Right lung (tissue), 5 donors: ENCODE data around the gene ARAP1. TPM values are rescaled to one million over a fixed set of nuclear protein-coding genes. Genes with fewer than 3 reads are reported as not detected.

Source experiments
- DNase-seq, 2 donors: peaks; one replicate each; pipeline ENCODE4 v3.0.0-alpha.2; 2013
- polyA plus RNA-seq, 5 donors: library from polyadenylated mRNA; unstranded; fragments of 120-200 nt; gene quantifications; one replicate each; pipeline versions ENCODE4 v1.2.1 to v1.2.3, GENCODE V29; 2013; ENCODE audit warnings: inconsistent platforms in 1 of 5, low replicate concordance in 1 of 5; ENCODE audit not compliant: insufficient read length in 5 of 5, insufficient read depth in 1 of 5

Gene ARAP1
- polyA plus RNA-seq, 5 donors: 66.9 to 107 (median 89.0) TPM

DNA sequence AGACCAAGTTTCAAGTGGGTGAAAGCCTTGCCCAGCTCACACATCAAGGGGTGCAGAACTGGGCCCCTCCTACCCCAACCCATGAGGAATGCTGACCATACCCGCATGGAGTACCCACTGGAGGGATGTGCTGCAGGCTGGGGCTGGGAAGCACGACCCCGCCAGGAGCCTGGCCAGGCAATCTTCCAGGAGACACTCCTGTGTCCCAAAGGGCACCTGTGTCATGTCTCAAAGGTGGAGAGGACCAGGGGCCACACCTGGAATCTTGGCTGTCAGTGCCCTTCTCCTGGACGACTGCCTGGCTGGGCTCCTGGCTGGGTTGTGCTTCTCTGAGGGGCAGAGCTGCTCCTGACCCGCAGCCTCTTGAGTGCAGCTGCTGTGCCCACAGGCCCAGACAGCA lies 6.7 kb downstream of the ARAP1 start:
- DNase-seq: no peak

DNA sequence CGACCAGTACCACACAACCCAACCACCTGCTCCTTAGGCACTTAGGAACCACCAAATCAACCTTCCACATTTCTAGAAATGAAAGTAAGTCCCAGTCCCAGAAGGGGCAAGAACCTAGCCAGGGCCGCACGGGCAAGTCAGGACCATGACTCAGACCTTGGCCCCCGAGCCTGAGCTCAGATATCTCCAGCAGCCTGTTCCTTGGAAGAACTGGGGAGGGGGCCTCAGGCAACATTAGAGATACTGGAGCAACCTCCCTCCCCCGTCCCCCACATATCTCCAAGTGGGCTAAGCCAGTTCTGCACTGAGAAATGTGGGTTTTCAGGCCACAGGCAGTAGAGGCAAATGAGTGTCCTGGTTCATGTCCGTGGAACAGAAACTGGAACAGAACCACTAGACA lies 7.7 kb downstream of the ARAP1 start:
- DNase-seq: no peak

DNA sequence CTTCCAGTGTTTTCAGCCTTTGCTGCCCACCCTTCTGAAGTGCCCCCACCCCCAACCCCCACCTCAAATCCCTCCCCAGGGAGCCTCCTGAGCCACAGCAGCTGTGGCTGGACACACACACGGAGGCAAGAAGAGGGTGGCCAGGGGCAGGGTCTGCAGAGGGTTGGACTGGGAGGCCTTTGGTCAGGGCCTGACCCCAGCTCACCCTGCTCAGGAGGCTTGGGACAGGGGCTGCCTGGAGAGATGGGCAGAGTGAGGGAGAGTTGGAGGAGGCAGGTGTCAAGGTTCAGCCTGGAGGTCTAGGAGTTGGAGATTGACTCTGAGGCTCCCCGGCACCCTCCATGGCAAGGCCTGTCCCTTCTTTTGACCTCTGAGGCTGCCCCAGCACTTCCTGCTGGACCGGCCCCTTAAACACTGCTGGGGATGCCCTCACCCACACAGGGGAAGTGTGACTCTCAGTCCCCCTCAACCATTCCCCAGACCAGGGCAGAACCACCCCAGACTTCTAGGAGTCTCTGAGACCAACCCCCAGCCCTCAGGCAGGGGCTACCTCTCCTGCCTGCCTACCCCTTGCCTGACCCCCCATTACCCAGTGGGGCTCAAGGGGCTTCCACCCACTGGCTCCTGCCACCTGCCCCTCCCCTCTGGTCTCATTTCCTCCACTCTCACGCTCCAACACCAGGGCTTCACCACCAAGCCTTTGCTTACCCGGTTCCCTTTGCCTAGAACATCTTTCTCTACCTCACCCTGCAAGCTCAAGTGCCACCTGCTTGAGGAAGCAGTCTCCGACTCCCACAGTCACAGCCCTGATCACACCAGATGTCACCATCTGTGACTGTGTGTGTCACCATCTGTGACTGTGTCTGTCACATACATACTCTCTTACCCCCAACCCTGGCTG lies 8.6 kb downstream of the ARAP1 start:
- no peak for DNase-seq

DNA sequence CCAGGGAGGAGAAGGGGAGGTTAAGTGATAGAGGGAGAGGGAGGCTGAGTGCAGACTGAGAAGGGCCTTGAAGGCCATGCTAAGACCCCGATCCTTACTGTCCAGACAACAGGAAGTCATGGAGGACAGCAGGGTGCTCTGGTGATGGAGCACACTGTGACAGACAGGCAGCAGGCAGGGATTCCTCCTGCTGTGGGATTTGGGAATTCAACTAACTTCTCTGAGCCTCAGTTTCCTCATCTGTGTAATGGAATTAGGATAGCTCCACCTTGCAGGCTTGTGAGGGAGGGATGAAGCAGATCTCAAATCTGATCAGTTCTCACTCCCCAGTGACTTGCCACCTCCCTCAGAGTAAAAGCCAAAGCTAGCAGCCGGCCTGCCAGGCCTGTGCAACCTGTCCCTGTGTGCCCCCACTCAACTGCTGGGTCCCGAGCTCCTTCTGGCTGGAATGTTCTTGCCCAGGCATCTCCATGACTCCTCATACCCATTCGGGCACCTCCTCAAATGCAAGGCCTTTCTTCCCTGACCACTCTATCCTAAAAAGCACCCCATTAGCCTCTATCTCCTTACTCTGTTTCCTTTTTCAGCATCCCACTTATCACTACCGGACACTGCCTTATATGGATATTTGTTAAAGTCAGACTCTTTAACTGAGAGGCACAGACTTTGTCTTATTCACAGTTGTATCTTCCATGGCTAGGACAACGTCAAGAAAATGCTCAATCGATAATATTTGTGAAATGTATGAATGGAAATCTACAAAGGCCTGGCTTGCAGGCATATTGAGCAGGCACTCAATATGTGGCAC lies 9.5 kb downstream of the ARAP1 start:
- DNase-seq: no peak

DNA sequence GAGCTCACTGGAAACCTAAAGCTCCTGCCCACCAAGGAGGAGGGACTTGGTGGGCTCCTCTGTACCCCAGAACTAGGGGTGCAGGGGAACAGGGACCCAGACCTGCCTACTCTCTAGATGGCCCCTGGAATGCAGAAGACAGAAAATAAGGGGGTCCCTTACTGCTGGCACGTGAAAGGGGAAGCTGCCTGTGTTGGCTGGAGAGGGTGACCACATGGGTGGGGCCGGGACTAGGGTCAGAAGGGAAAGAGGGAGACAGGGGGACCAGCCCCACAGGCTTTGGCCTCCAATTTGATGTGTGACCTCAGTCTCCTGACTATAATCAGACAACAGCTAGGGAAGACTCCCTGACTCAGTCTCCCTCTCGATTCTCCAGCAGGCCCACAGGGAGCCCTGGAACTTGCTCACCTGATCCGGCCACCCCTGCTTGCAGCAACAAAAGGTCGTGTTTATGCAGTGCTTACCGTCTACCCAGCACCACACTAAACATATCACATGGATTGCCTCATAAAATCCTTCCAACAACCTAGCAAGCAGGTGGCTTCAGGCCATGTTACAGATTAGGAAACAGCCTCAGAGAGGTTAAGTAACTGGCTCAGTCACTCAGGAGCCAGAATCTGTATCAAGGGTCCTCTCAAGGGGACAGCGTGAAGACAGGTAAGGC lies 10.2 kb downstream of the ARAP1 start:
- DNase-seq: no peak

DNA sequence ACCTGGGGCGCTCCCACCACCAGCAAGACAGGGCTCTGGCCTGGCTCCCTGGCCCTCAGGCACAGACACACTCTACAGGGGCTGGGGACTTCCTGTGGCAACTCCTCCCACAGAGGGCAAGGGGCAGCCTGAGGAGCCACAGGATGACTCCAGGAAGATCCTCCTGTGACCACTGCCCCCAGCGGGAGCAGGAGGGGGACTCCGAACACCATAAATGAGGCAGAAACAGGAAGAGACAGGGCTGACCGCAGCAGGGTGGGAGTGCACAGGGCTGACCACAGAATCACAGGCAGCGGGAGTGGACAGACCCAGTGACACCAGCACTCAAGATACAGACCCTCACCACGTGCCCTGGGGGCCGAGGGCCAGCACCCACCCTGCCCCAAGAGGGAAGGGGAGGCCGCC lies 10.8 kb downstream of the ARAP1 start:
- no peak for DNase-seq

DNA sequence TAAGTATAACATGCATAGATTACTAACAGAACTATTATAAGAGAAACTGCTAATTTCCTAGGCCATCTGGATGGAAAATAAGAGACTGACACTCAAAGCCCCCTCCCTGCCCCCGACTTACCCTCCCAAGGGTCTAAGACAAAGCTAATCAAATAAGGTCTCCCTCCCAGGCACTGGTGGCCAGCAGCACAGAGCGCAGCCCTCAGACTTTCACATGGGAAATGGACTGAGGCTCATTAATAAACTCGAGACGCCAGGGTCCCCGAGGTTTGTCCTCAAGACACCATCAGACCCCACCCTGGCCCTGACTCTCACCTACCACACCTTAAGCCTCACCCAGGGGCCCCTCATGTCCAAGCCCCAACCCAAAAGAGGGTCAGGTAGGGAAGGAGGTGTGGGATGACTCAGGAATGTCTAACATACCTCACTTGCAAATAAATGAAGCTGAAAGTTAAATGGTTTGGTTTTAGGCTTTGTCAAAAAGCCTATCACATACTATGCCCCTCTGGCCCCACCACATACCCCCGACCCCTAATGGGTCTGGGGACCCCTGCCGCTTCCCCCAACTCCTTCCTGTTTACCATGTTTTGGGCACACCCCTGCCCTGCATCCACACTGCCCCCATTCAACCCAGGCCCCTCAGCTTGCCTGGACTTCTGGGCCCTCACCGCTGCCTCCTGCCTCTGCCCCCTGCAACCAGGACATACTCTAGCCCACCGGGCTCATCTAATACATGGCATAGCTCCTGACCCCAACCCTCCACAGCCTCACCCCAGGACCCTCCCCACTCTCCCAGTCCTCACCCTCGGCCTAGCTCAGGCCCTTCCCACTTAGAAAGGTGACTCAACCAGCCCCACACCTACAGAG lies 11.4 kb downstream of the ARAP1 start:
- no peak for DNase-seq

DNA sequence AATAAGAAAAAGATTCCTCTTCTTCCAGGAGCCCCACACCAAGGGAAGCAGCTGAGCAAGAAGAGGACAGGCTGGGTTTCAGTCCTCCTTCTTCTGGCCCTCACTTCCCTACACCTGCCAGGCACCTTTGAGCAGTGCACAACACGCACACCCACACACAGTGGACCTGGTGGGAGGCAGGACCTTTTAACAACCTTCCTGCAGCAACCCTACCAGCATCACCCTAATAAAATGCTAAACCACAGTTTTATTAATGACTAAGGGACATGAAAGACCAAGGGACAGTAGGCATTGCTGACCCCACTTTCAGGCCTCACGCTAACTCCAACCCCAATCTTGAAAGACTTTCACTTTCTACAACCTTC lies 12.2 kb downstream of the ARAP1 start:
- no peak for DNase-seq

DNA sequence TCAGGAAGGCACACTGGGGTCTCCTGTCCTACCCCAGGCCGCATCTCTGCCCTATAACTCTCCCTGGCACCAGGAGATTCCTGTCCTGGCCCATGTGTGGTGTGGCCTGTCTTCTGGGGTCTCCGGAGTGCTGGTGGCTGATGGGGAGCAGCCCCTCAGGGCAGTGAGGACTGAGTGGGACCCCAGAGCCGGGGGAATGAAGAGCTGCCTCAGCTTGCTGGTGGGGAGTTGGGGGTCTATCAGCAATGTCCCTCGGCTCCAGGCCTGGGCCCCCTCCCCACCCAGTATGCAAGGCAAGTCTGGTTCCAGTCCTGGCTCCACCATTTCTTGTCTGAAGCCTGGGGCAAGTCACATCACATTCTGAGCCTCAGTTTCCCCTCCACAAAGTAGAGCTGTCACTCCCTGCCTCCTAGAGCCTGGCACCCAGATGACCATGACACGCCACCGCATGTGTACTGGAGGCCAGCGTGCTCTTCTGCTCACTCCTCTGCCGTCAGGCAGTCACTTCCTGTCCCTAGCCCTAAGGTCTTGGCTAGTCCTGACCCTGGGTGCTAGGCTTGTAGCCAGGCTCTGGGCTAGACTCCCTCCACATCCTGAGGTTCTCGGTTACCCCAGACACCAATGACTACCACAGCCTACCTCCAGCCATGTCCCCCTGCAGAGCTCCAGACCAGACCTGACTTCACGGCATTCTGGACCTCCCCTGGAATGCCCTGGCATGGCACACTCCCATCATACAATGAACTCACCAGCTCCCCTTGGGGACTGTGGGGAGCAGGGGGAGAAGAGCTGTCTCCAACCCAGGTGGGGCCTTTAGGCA lies 12.8 kb downstream of the ARAP1 start:
- no peak for DNase-seq

DNA sequence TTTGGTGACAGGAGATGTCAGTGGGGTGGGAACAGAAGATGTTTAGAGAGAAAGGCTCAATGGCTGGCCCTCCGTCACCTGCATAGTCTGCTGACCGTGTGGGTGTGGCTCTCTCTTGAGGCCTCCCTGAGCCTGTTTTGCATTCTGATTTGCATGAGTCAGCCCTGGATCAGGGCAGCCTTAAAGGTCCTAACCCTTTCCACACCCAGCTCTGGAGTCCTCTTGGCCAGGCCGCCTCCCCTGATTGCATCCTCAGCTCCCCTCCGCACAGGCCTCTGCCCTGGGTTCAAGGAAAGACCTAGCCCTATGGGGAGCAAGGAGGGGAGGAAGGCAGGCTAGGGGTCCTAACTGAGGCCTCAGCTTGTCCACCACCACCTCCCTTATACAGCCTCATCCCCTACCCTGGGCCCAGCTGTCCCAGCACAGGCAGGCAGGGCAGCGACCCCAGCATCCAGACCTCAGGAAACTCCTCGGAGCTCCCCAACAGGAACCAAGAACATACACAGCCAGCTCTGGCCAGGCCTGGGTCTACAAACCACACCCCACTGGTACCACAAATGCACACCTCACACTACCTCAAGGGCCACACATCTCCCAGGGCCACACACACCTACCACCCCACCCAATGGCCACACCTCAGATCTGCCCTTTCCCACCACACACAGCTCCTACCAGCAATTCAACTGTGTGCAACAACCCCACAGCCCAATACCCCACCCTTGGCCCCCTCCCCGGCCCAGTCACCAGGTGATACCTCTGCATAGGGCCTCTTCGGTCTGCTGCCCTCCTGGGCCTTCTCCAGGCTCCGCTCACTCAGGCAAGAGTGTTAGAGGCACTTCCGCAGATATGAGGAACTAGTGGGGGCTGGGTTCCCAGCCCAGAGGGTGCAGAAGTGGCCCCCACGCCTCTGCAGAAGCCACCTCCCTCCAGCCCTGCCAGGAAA lies 13.7 kb downstream of the ARAP1 start:
- no peak for DNase-seq

DNA sequence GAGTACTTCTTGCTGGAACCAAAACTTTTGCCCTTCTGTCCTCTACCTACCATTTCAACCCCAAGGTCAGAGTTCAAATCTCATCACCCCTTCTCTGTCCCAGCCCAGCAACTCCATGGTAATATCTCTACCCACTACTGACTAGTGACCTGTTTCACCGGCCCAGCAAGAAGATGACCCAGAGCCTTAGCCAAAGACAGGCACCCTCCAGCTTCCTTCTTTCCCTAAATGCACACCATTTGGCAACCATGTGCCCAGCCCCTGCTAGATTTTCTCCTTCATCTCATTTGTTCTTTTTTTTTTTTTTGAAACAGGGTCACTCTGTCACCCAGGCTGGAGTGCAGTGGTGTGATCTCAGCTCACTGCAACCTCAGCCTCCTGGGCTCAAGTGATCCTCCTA lies 14.9 kb downstream of the ARAP1 start:
- no peak for DNase-seq

DNA sequence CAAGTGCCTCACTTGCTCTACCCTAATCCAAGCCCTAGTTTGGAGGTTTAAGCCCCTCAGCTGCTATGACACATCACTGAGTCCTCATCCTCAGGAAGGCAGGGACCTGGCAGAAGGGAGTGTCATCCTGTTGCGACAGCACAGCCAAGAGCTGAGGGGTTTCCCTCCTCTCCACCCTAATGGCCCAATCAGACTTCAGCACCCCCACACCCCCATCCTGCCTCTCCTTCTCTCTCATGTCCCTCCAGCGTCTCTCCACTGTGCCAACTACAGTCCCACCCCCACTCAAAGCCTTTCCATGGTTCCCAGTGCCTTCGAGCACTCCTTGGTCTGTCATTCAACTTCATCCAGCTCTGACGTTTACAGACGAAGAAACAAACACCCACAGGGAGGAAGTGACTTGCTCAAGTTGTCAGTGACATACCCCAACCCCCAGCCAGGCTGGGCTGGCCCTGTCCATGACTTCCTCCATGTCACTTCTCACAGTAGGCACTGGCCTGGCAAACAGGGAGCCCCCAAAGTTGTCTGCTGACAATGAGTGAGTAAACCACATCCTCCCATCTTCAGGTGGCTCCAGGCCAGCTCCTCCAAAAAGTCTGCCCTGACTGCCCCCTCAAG lies 15.6 kb downstream of the ARAP1 start:
- no peak for DNase-seq

DNA sequence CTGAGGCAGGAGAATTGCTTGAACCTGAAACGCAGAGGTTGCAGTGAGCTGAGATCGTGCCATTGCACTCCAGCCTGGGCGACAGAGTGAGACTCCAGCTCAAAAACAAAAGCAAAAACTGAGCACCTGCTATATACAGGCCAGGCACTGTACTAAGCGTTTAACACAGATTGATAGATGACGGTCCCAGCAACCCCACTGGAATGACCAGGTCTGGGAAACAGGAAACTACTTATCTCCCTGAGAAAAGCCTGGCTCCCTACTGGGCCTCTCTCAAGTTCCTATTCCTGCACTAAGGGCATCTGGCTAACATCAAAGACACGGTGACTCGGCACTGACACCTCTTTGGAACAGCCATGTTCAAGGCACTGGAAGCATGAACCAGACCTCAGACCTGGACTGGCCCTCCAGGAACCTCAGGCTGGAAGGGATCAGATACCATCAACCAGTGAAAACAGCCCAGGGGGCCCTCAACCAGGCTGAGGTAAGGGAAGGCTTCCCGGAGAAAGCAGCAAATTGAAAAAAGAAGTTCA lies 16.6 kb downstream of the ARAP1 start:
- no peak for DNase-seq

DNA sequence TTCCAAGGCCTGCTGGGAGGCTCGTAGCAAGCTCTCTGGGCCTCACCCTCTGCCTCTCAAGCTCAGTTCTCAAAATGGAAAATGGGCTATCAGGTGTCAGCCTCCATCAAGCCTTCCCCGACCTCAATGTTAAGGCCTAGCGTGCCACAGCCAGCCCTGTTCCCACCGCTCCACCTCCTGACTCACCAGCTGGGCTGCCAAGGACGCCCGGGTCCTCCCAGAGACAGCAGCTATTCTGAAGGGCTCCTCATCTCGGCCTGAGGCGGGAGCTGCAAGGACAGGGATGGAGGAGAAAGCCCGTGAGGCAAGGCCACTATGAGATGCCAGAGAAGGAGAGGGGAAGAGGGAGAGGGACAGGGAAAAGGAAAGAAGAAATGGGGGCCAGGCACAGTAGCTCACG lies 19.9 kb downstream of the ARAP1 start:
- no peak for DNase-seq

DNA sequence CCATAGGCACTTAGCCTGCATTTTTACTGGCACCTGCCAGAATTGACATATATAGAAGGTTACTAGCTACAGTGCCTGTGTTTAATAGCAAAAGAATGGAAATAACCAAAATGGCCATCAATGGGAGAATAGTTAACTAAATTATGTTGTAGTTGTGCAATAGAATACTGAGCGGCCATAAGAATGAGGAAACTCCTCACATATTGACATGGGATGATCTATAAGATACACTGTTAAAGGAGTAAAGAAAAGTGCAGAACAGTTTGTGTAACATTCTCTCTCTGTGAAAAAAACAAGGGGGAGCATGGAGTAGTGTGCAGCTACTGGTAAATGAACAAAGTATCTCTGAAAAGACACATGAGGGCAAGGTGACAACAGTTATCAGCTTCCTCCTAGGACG lies 21.5 kb downstream of the ARAP1 start:
- no peak for DNase-seq

DNA sequence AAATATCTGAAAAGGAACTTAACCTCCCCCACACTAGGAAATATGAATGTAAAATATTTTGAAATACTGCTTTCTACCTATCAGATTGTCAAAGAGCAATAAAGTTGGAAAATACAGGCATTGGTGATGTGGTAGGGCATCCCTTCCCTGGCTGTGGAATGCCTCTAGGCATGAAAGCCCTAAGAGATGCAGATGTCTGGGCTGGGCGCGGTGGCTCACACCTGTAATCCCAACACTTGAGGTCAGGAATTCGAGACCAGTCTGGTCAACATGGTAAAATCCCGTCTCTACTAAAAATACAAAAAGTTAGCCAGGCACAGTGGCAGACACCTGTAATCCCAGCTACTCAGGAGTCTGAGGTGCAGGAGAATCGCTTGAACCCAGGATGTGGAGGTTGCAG lies 22.0 kb downstream of the ARAP1 start:
- no peak for DNase-seq

DNA sequence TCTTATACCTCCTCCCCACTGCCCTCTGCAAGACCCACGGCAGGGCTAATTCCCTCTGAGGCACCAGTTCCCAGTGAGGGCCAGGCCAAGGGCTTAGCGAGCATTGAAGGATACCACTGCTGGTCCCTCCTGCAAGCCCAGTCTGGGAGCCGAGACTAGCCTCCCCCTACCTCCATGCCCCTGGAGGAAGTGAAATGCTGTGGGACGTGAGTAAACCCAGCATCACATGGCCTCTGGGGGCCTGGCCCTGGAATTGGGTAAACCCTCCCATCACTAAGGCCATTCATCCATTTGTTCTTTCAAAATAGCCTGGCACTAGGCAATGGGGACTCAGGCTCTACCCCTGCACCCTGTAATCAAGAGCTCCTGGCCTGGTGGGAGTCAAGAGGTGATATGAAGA lies 24.7 kb downstream of the ARAP1 start:
- DNase-seq: no peak
